Heart left ventricle (tissue), 13 donors: ENCODE results near the gene LYPD4.

Experiments
- POLR2A ChIP-seq, 2 donors: fragments of 450-650 bp; IDR thresholded peaks; one replicate each; pipeline ENCODE4 v1.6.1; 2017; ENCODE audit warnings: antibody characterized with exemption in 2 of 2, mild to moderate bottlenecking in 2 of 2, moderate library complexity in 2 of 2
- TF ChIP-seq, protein P1 (sequence below), 12 donors: fragments of 200-600 bp; sonication (generic) in 4 of 12; IDR thresholded peaks; one replicate each; pipeline versions ENCODE4 v1.5.0 to v1.8.0; 2018 to 2022; ENCODE audit warnings: antibody characterized with exemption in 12 of 12, mild to moderate bottlenecking in 5 of 12
- donor health status: ischemic (EF 13 %, LVEDD 7.1; RV severe dilation, severe dysfunction).
- donor health status: DM: no; HTN: yes; CAD: no.
- donor health status: DM: no; HTN: no; CAD: no.
- donor health status: ischemic (EF 25% LVEDD 6.9; RV normal size, moderate dysfunction).
- donor health status: ischemic (EF 25% LVEDD 5.7; RV mildly dilated, moderate dysfunction).
- donor health status: ischemic (EF 35%, LVEDD 5.7; RV mildly dilated, moderate dysfunction).
- donor health status: nonischemic (EF 11% LVEDD 7.7; RV severe dilation, severe dysfunction).
- donor health status: DM: yes; HTN: yes; CAD: no.
- donor health status: PGD.
- donor health status: ischemic (EF 29% LVEDD 5.4; RV normal size, mild dysfunction).
- donor health status: nonischemic (EF 23%, LVEDD 6.1; RV moderate dilation, normal function).

DNA sequence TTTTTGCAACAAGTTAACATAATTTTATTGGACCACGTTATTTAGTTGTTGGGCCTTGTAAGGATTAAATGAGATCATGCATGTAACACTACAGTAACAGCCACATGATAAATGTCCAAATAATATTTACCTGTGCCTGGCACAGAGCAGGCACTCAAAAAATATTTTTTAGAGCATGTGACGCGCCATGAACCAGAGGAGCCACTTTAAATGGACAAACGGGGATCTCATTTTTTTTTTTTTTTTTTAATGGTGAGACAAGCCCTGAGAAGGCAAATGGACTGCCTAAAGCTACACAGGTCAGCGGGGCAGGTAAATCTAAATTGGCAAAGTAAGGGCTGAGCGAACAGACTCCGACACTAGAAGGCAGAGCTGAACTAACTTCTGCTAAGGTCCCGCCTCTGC, 14.7 kb upstream of the LYPD4 start:
- TF ChIP-seq, protein P1, sequence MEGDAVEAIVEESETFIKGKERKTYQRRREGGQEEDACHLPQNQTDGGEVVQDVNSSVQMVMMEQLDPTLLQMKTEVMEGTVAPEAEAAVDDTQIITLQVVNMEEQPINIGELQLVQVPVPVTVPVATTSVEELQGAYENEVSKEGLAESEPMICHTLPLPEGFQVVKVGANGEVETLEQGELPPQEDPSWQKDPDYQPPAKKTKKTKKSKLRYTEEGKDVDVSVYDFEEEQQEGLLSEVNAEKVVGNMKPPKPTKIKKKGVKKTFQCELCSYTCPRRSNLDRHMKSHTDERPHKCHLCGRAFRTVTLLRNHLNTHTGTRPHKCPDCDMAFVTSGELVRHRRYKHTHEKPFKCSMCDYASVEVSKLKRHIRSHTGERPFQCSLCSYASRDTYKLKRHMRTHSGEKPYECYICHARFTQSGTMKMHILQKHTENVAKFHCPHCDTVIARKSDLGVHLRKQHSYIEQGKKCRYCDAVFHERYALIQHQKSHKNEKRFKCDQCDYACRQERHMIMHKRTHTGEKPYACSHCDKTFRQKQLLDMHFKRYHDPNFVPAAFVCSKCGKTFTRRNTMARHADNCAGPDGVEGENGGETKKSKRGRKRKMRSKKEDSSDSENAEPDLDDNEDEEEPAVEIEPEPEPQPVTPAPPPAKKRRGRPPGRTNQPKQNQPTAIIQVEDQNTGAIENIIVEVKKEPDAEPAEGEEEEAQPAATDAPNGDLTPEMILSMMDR (IDR thresholded peaks at IDR 0.05) = peak in 1 of 12 donors; percentile 58
- TF ChIP-seq POLR2A (IDR thresholded peaks at IDR 0.05) = no peak
